OCI-LY7 (cell line): ENCODE data around the gene SMAP2. TPM values are rescaled to one million over a fixed set of nuclear protein-coding genes. Genes with fewer than 3 reads are reported as not detected.

ENCODE experiments used
- BruUV-seq: library from RNA; stranded (reverse); fragments of 400-500 nt; replicated peaks from 2 replicates; lab custom pipeline; 2021; lab: Mats Ljungman, UMichigan
- CTCF ChIA-PET: fragments of 300-600 bp; sonication (Branson Sonifier 250); formaldehyde crosslinking; loops from one replicate; lab custom pipeline; 2022; ENCODE audit warnings: antibody characterized with exemption; ENCODE audit not compliant: unreplicated experiment; lab: Charles Lee
- POLR2A ChIA-PET: fragments of 300-600 bp; sonication (Branson Sonifier 250); formaldehyde crosslinking; loops from one replicate; lab custom pipeline; 2022; ENCODE audit warnings: antibody characterized with exemption; lab: Charles Lee
- DNase-seq: peaks from one replicate; pipeline ENCODE4 v3.0.0-alpha.2; 2015; ENCODE audit warnings: low spot score
- H2AFZ ChIP-seq: fragments of 200-600 bp; sonication (generic), shearing (Covaris generic); 2 replicates; pipeline ENCODE4 v1.6.1; 2014; ENCODE audit warnings: mild to moderate bottlenecking, antibody characterized with exemption, low read length, moderate library complexity
- H3K27ac ChIP-seq: fragments of 200-600 bp; sonication (generic); 2 replicates; pipeline ENCODE4 v1.5.1; 2014; ENCODE audit warnings: mixed run types, low read depth, mild to moderate bottlenecking, moderate library complexity, low read length, inconsistent platforms; ENCODE audit not compliant: poor library complexity, severe bottlenecking
- H3K36me3 ChIP-seq: fragments of 200-600 bp; sonication (generic); 2 replicates; pipeline ENCODE4 v1.6.1; 2014; ENCODE audit warnings: mild to moderate bottlenecking, antibody characterized with exemption, low read length, moderate library complexity, mixed read lengths; ENCODE audit not compliant: insufficient read depth
- H3K4me1 ChIP-seq: fragments of 200-600 bp; sonication (generic); 2 replicates; pipeline ENCODE4 v1.5.1; 2014; ENCODE audit warnings: mild to moderate bottlenecking, low read length; ENCODE audit not compliant: insufficient read depth, poor library complexity, severe bottlenecking
- H3K4me2 ChIP-seq: fragments of 200-600 bp; sonication (generic); 2 replicates; pipeline ENCODE4 v1.6.1; 2014; ENCODE audit warnings: mild to moderate bottlenecking, low read length
- H3K4me3 ChIP-seq: fragments of 200-600 bp; sonication (generic); 2 replicates; pipeline ENCODE4 v1.5.1; 2014; ENCODE audit warnings: mild to moderate bottlenecking, low read depth, low read length; ENCODE audit not compliant: poor library complexity, severe bottlenecking
- H3K79me2 ChIP-seq: fragments of 200-600 bp; sonication (generic); 2 replicates; pipeline ENCODE4 v1.6.1; 2016; ENCODE audit warnings: low read depth, mild to moderate bottlenecking, low read length, moderate library complexity, mixed read lengths; ENCODE audit not compliant: insufficient read depth
- H3K9me2 ChIP-seq: fragments of 200-600 bp; sonication (generic); 2 replicates; pipeline ENCODE4 v1.6.1; 2016; ENCODE audit warnings: mild to moderate bottlenecking, low read length, mixed read lengths; ENCODE audit not compliant: insufficient read depth
- H3K9me3 ChIP-seq: fragments of 200-600 bp; sonication (generic); 2 replicates; pipeline ENCODE4 v1.6.1; 2014; ENCODE audit warnings: mild to moderate bottlenecking, mixed run types, low read length, mixed read lengths
- H4K20me1 ChIP-seq: fragments of 200-600 bp; sonication (generic); 2 replicates; pipeline ENCODE4 v1.6.1; 2014; ENCODE audit warnings: mild to moderate bottlenecking, antibody characterized with exemption, low read length, moderate library complexity, mixed read lengths; ENCODE audit not compliant: insufficient read depth
- CTCF ChIP-seq: fragments of 200-600 bp; sonication (generic); conservative IDR thresholded peaks from 2 replicates; pipeline ENCODE4 v1.5.1; 2014; ENCODE audit warnings: mild to moderate bottlenecking, antibody characterized with exemption, low read length, moderate library complexity, mixed read lengths
- EZH2phosphoT487 ChIP-seq: fragments of 200-600 bp; sonication (generic); IDR thresholded peaks from 2 replicates; pipeline ENCODE4 v1.6.1; 2018; ENCODE audit warnings: low read depth, borderline replicate concordance, mild to moderate bottlenecking, mixed run types, antibody characterized with exemption, low read length, moderate library complexity, mixed read lengths
- intact Hi-C: fragments of 100-400 bp; cut with micrococcal nuclease; formaldehyde crosslinking; loops from one replicate; pipeline ENCODE4 v1.10.0; 2022; ENCODE audit not compliant: unreplicated experiment
- total RNA-seq, 2 experiments: library from RNA; depleted of rRNA in 1 of 2; stranded (reverse); fragments of >200 nt in 1 of 2; shearing (Covaris generic) in 1 of 2; gene quantifications; 2 replicates each; pipeline ENCODE4 v1.2.3, GENCODE V29; 2014 to 2022

SMAP2 gene
- total RNA-seq, 2 experiments from 2014 or later: 50.3 to 105 TPM

GRCh38 chr1:40389322-40389803 lies 15.8 kb downstream of the SMAP2 start:
- H2AFZ ChIP-seq: no peak overlapping the region
- H3K4me2 ChIP-seq: peak overlapping the region; percentile 57
- peak overlapping the region; percentile 74 for H3K27ac ChIP-seq
- BruUV-seq: no TSS peak
- TF ChIP-seq EZH2phosphoT487 (no peak), CTCF (no peak)
- peak overlapping the region; percentile 11 for H3K4me3 ChIP-seq
- ChIA-PET CTCF (no interaction called here), POLR2A (interaction anchor here (0.6 to 7.3 kb wide), 4 partner anchors 6 to 118 kb away, joined by 3 to 89 read pairs (median 4); no protein-coding TSS in a partner anchor)
- H3K79me2 ChIP-seq: peaks cover 84% of the 10 kb centered on the region
- H3K9me2 ChIP-seq: no peaks in the 10 kb centered on the region
- peak; percentile 59 for DNase-seq
- H4K20me1 ChIP-seq: no peaks in the 10 kb centered on the region
- H3K36me3 ChIP-seq: peaks cover 20% of the 10 kb centered on the region; the same call in 1 of the 2 replicates
- peaks cover 93% of the 10 kb centered on the region for H3K4me1 ChIP-seq
- no peaks in the 10 kb centered on the region for H3K9me3 ChIP-seq
- intact Hi-C loops: loop anchor here (10.0 kb wide), 1 partner anchor 305 kb away; the partner anchor contains the start of gene NFYC

GRCh38 chr1:40389871-40390560 lies 16.5 kb downstream of the SMAP2 start:
- DNase-seq: no peak
- H3K36me3 ChIP-seq: peaks cover 17% of the 10 kb centered on the region; the same call in 1 of the 2 replicates
- H3K79me2 ChIP-seq: peaks cover 84% of the 10 kb centered on the region
- no peaks in the 10 kb centered on the region for H3K9me3 ChIP-seq
- ChIA-PET POLR2A (interaction anchor here (0.5 to 7.3 kb wide), 8 partner anchors 7 to 323 kb away, joined by 3 to 89 read pairs (median 3); no protein-coding TSS in a partner anchor), CTCF (interaction anchor here (1.0 kb wide), 1 partner anchor 9 kb away, joined by 3 read pairs; no protein-coding TSS in a partner anchor)
- H3K27ac ChIP-seq: peak overlapping the region; percentile 74
- no peaks in the 10 kb centered on the region for H4K20me1 ChIP-seq
- peak overlapping the region; percentile 57 for H3K4me2 ChIP-seq
- no peaks in the 10 kb centered on the region for H3K9me2 ChIP-seq
- intact Hi-C loops: loop anchor here (10.0 kb wide), 1 partner anchor 305 kb away; the partner anchor contains the start of gene NFYC
- H2AFZ ChIP-seq: no peak overlapping the region
- peak overlapping the region; percentile 11 for H3K4me3 ChIP-seq
- peaks cover 93% of the 10 kb centered on the region for H3K4me1 ChIP-seq
- TF ChIP-seq CTCF: no peak
- TF ChIP-seq EZH2phosphoT487: no peak
- no TSS peak for BruUV-seq
